HG03378 (cell line): ENCODE results near the gene CROCC2.

Experiments
- ATAC-seq: cut with Tn5 transposase; IDR thresholded peaks from one replicate; pipeline ENCODE4 v1.9.1; 2021; ENCODE audit warnings: mild to moderate bottlenecking, moderate library complexity; ENCODE audit not compliant: unreplicated experiment

Gene CROCC2

GRCh38 chr2:240983361-240983995 is 77.3 kb downstream of the CROCC2 start:
- no peak for ATAC-seq

GRCh38 chr2:240983996-240984498 is 77.9 kb downstream of the CROCC2 start:
- ATAC-seq = no peak

GRCh38 chr2:240985881-240986786 is 80.0 kb downstream of the CROCC2 start:
- no peak for ATAC-seq

- ATAC-seq = no peak
These were observed 80.8 kb downstream of the CROCC2 start for GRCh38 chr2:240986787-240987411.

- no peak for ATAC-seq
These were observed 81.5 kb downstream of the CROCC2 start for GRCh38 chr2:240987588-240987987.

- no peak for ATAC-seq
These were observed 82.0 kb downstream of the CROCC2 start for GRCh38 chr2:240988146-240988545.

- no peak for ATAC-seq
These were observed 82.6 kb downstream of the CROCC2 start for GRCh38 chr2:240988571-240989271.

GRCh38 chr2:240989451-240990265 is 83.5 kb downstream of the CROCC2 start:
- no peak for ATAC-seq

- no peak for ATAC-seq
These were observed 84.1 kb downstream of the CROCC2 start for GRCh38 chr2:240990266-240990529.

- no peak for ATAC-seq
These were observed 84.7 kb downstream of the CROCC2 start for GRCh38 chr2:240990726-240991377.

- ATAC-seq = no peak
These were observed 85.5 kb downstream of the CROCC2 start for GRCh38 chr2:240991378-240992263.

GRCh38 chr2:240992572-240993291 is 86.6 kb downstream of the CROCC2 start:
- ATAC-seq = no peak

- ATAC-seq = no peak
These were observed 87.5 kb downstream of the CROCC2 start for GRCh38 chr2:240993446-240994170.

GRCh38 chr2:240994171-240994896 is 88.2 kb downstream of the CROCC2 start:
- ATAC-seq = no peak

- no peak for ATAC-seq
These were observed 89.2 kb downstream of the CROCC2 start for GRCh38 chr2:240995041-240996021.
